Aorta (tissue), 5 donors: ENCODE results near the gene EXOC2. TPM values are rescaled to one million over a fixed set of nuclear protein-coding genes. Genes with fewer than 3 reads are reported as not detected.

Source experiments
- ATAC-seq: fragments of 200-7000 bp; cut with Tn5 transposase; one replicate; pipeline ENCODE4 v1.9.1; 2022; ENCODE audit warnings: moderate library complexity; ENCODE audit not compliant: low FRiP score
- DNase-seq, 2 donors: peaks; one replicate each; pipeline ENCODE4 v3.0.0-alpha.2; 2020
- H3K27ac ChIP-seq, 2 donors: one replicate each; pipeline ENCODE4 v1.5.1; 2013; ENCODE audit warnings: low read length in 2 of 2, mild to moderate bottlenecking in 2 of 2, moderate library complexity in 2 of 2, control low read depth in 1 of 2, inconsistent platforms in 1 of 2, low read depth in 1 of 2
- H3K27me3 ChIP-seq, 2 donors: one replicate each; pipeline ENCODE4 v1.6.1; 2013; ENCODE audit warnings: control low read depth in 1 of 2, low read length in 1 of 2, mild to moderate bottlenecking in 1 of 2, moderate library complexity in 1 of 2; ENCODE audit not compliant: insufficient read depth in 2 of 2, control insufficient read depth in 1 of 2
- H3K36me3 ChIP-seq, 2 donors: one replicate each; pipeline ENCODE4 v1.6.1; 2013; ENCODE audit warnings: control low read depth in 1 of 2, low read length in 1 of 2, mild to moderate bottlenecking in 1 of 2; ENCODE audit not compliant: insufficient read depth in 2 of 2, control insufficient read depth in 1 of 2
- H3K4me1 ChIP-seq, 2 donors: one replicate each; pipeline ENCODE4 v1.6.1; 2013; ENCODE audit warnings: low read length in 2 of 2, control low read depth in 1 of 2, mild to moderate bottlenecking in 1 of 2, moderate library complexity in 1 of 2; ENCODE audit not compliant: insufficient read depth in 2 of 2, control insufficient read depth in 1 of 2
- H3K4me3 ChIP-seq, 2 donors: one replicate each; pipeline ENCODE4 v1.5.1; 2013; ENCODE audit warnings: low read length in 2 of 2, control low read depth in 1 of 2, mild to moderate bottlenecking in 1 of 2
- H3K9me3 ChIP-seq: one replicate; pipeline ENCODE4 v1.6.1; 2013; ENCODE audit warnings: mild to moderate bottlenecking, low read length; ENCODE audit not compliant: control insufficient read depth
- WGBS, 2 donors: extraction: QIAGEN DNeasy Blood & Tissue Kit; methylation state at CpG; one replicate each; pipeline ENCODE4 v1.1.7; 2013; 5-methylcytosine and 5-hydroxymethylcytosine counted together
- intact Hi-C, 2 donors: fragments of 100-400 bp; cut with DNase I; formaldehyde crosslinking; loops; one replicate each; pipeline versions ENCODE4 v1.14.2 to v1.15.0; 2022
- polyA plus RNA-seq, 2 donors: library from polyadenylated mRNA; stranded (reverse); fragments of 200-250 nt; gene quantifications; one replicate each; pipeline ENCODE4 v1.2.3, GENCODE V29; 2013
- total RNA-seq, 2 donors: library from RNA; stranded (reverse); fragmentation: NEBNext Ultra II Directional; extraction: Animal tissue kit (Norgen Biotek cat#: 25700); gene quantifications; one replicate each; pipeline ENCODE4 v1.2.1, GENCODE V29; 2021
- donor health status: healthy with polysubstance abuse.
- donor health status: Bipolar disorder and iron deficiency.
- donor health status: DM: no; HTN: no; CAD: no.
- donor health status: DM: no; HTN: no; CAD: no.
- donor health status: DM: yes; HTN: yes; CAD: no.

EXOC2 gene
- total and polyA plus RNA-seq, 4 donors = 3.4 to 22.8 (median 11.7) TPM

GRCh38 chr6:513961-514360, 179.0 kb downstream of the EXOC2 start:
- H3K4me1 ChIP-seq = no peaks in the 10 kb centered on the region
- DNase-seq (no peak), ATAC-seq (no peak)
- WGBS, 2 donors = 90 to 96% methylated on average over 3 of the region's 3 CpGs
- H3K4me3 ChIP-seq = no peak overlapping the region
- H3K27ac ChIP-seq = no peak overlapping the region
- H3K36me3 ChIP-seq = no peaks in the 10 kb centered on the region
- intact Hi-C loops = no loop called here
- H3K27me3 ChIP-seq = no peaks in the 10 kb centered on the region
- no peaks in the 10 kb centered on the region for H3K9me3 ChIP-seq

GRCh38 chr6:513058-513457, 179.9 kb downstream of the EXOC2 start:
- intact Hi-C loops = no loop called here
- no peaks in the 10 kb centered on the region for H3K27me3 ChIP-seq
- H3K36me3 ChIP-seq = no peaks in the 10 kb centered on the region
- no peak for ATAC-seq
- H3K4me1 ChIP-seq = no peaks in the 10 kb centered on the region
- no peak overlapping the region for H3K4me3 ChIP-seq
- no peaks in the 10 kb centered on the region for H3K9me3 ChIP-seq
- 93 to 96% methylated on average over 15 of the region's 15 CpGs for WGBS, 2 donors
- H3K27ac ChIP-seq = no peak overlapping the region
- no peak for DNase-seq

DNA sequence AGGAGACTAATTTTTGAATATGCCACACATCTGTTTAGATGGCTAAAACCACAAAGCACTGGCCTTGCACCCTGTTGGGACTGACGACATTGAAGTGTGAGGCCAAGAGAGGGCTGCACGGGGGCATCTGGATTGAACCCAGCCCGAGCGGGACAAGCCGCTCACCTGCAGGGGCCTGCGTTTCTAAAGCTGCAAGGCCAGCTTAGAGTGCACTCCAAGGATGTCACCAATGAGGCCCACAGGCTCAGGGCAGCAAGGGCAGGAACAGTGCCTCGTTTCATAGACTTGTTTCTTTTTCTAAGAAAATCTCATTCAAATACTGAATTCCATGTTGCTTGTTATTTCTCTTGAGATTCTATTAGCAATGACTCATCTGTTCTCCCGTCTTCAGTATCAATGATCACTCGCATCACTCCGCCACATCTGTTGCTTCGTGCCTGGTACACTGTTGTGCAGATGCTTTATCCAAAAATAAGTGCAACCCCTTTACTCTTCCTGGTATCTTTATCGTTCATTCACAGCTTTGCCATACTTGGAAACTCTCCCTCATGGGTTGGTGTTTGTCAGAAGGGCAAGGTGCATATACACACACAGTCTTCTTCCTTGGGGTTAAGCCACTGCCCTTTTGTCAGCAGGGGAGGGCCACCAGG, 181.3 kb downstream of the EXOC2 start:
- Histone ChIP-seq H3K4me3 (no peak overlapping the region), H3K36me3 (no peaks in the 10 kb centered on the region), H3K27ac (no peak overlapping the region), H3K4me1 (no peaks in the 10 kb centered on the region), H3K9me3 (no peaks in the 10 kb centered on the region), H3K27me3 (no peaks in the 10 kb centered on the region)
- intact Hi-C loops = no loop called here
- ATAC-seq = no peak
- no peak for DNase-seq
- WGBS, 2 donors = 91 to 92% methylated on average over 12 of the region's 12 CpGs

- intact Hi-C loops = no loop called here
- ATAC-seq = no peak
- peaks cover 0 to 4% of the 10 kb centered on the region in 2 donors for H3K36me3 ChIP-seq
- DNase-seq = no peak
- no peak overlapping the region for H3K27ac ChIP-seq
- no peaks in the 10 kb centered on the region for H3K4me1 ChIP-seq
- H3K4me3 ChIP-seq = no peak overlapping the region
- 85 to 92% methylated on average over 4 of the region's 4 CpGs for WGBS, 2 donors
- H3K27me3 ChIP-seq = no peaks in the 10 kb centered on the region
- H3K9me3 ChIP-seq = no peaks in the 10 kb centered on the region
Observed at GRCh38 chr6:509676-510075, 183.3 kb downstream of the EXOC2 start.

DNA sequence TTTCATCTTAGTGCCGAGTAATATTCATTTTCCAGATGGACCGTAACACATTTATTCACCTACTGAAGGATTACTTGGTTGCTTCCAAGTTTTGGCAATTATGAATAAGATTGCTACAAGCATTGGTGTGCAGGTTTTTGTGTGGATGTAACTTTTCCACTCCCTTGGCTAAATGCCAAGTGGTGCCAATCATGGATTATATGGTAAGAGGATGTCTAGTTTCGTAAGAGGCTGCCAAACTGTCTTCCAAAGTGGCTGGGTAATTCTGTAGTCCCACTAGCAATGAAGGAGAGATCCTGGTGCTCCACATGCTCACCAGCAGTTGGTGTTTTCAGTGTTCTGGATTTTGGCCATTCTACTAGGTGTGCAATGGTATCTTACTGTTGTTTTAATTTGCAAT, 184.3 kb downstream of the EXOC2 start:
- no peaks in the 10 kb centered on the region for H3K27me3 ChIP-seq
- 96% methylated on average over 3 of the region's 3 CpGs for WGBS, 2 donors

GRCh38 chr6:508006-508405, 184.9 kb downstream of the EXOC2 start:
- DNase-seq = no peak
- intact Hi-C loops = no loop called here
- Histone ChIP-seq H3K27me3 (no peaks in the 10 kb centered on the region), H3K4me1 (no peaks in the 10 kb centered on the region), H3K9me3 (no peaks in the 10 kb centered on the region), H3K36me3 (peaks cover 0 to 4% of the 10 kb centered on the region in 2 donors), H3K27ac (no peak overlapping the region), H3K4me3 (no peak overlapping the region)
- 85 to 91% methylated on average over 9 of the region's 9 CpGs for WGBS, 2 donors
- no peak for ATAC-seq

More for the DNA sequence above, 184.3 kb downstream of the EXOC2 start:
- H3K36me3 ChIP-seq = peaks cover 0 to 4% of the 10 kb centered on the region in 2 donors
- no peaks in the 10 kb centered on the region for H3K4me1 ChIP-seq
- intact Hi-C loops = no loop called here
- no peak overlapping the region for H3K27ac ChIP-seq
- H3K9me3 ChIP-seq = no peaks in the 10 kb centered on the region
- ATAC-seq (no peak), DNase-seq (no peak)
- no peak overlapping the region for H3K4me3 ChIP-seq

DNA sequence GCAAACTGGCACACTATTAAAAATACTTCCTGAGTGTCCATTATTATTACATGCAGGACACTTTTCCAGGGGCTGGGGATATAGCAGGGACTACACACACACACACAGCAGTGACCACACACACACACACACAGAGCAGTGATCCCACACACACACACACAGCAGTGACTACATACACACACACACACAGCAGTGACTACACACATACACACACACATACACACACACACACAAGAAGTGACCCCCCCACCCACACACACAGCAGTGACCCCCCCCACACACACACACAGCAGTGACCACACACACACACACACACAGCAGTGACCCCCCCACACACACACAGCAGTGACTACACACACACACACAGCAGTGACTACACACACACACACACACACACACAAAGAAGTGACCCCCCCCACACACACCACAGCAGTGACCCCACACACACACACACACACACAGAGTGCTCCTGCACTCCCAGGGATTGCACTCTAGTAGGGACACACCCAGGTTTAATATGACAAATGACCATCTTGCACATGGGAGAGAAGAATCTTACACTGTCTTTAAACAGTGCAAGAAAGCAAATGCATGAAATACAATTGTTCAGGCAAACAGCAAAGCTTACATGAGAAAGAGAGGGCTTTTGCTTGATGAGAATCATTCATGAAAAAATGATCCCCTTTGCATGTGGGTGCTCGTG, 185.9 kb downstream of the EXOC2 start:
- Histone ChIP-seq H3K27ac (no peak overlapping the region), H3K9me3 (no peaks in the 10 kb centered on the region), H3K27me3 (no peaks in the 10 kb centered on the region), H3K4me3 (no peak overlapping the region), H3K4me1 (no peaks in the 10 kb centered on the region), H3K36me3 (peaks cover 0 to 4% of the 10 kb centered on the region in 2 donors)
- intact Hi-C loops = no loop called here
- ATAC-seq (no peak), DNase-seq (no peak)
- 55% methylated on average over 1 of the region's 1 CpG for WGBS, 2 donors

DNA sequence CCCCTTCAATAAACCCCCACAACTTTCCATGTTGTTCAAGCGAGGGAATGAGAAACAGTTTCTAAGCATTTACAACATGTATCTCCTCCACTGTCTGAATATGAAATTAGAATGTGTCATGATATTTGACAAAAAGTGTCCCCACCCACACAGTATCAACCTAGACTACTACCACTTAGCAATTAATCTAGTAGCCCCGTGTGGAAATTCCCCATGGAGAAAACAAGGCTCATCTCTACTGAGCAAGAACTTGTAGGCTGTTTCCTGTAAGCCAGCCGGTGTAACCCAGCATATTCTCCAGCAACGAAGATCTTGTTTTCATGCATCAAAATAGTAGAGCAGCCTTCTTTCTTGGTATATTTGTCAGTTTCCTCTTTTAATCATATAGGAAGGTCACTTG, 186.4 kb downstream of the EXOC2 start:
- Histone ChIP-seq H3K4me3 (no peak overlapping the region), H3K4me1 (no peaks in the 10 kb centered on the region), H3K27me3 (no peaks in the 10 kb centered on the region), H3K9me3 (no peaks in the 10 kb centered on the region), H3K36me3 (peaks cover 0 to 4% of the 10 kb centered on the region in 2 donors), H3K27ac (no peak overlapping the region)
- ATAC-seq (no peak), DNase-seq (no peak)
- intact Hi-C loops = no loop called here
- 76 to 79% methylated on average over 4 of the region's 4 CpGs for WGBS, 2 donors

DNA sequence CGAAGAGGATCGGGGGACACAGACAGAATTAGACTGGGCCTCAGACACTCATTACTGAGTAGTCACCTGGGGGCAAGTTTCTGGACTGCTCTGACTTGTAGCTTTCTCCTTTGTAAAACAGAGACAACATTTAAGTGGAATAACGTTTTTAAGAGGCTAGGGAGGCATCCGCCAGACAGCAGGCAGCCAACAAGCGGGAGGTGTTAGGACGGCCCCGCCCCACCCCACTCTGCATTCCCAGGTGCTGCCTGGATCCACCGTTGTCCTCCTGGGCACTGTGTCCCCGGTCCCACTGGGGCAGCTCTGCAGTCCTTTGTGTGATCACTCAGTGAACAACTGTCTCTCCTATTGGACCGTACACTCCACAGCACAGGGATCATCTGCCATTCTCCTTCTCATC, 187.6 kb downstream of the EXOC2 start:
- H3K4me3 ChIP-seq = no peak overlapping the region
- no peaks in the 10 kb centered on the region for H3K27me3 ChIP-seq
- no peak for DNase-seq
- intact Hi-C loops = no loop called here
- no peak overlapping the region for H3K27ac ChIP-seq
- H3K36me3 ChIP-seq = peaks cover 0 to 4% of the 10 kb centered on the region in 2 donors
- no peaks in the 10 kb centered on the region for H3K9me3 ChIP-seq
- no peak for ATAC-seq
- WGBS, 2 donors = 82 to 90% methylated on average over 7 to 10 of the region's 10 CpGs
- no peaks in the 10 kb centered on the region for H3K4me1 ChIP-seq
